ENCODE measurements around the gene MYOCOS. TPM values are rescaled to one million over a fixed set of nuclear protein-coding genes. Genes with fewer than 3 reads are reported as not detected.
"Not testable (repeated sequence)": the region's sequence is repeated elsewhere in the genome, so short reads cannot be mapped to it uniquely, and the experiment has no call there.

Gene MYOCOS
- total RNA-seq, 3 donors from 2014 or later = not detected

- intact Hi-C loops (cut with DNase I, micrococcal nuclease) = no loop called here
- ATAC-seq (no peak), DNase-seq (no peak)
- TF ChIP-seq CTCF (IDR thresholded peaks at IDR 0.05) = no peak
- H3K36me3 ChIP-seq (ENCODE audit: low read depth) = no peaks in the 10 kb centered on the region
- H3K4me1 ChIP-seq (ENCODE audit: low read depth) = no peaks in the 10 kb centered on the region
- H3K4me3 ChIP-seq = no peak overlapping the region
- no peaks in the 10 kb centered on the region for H3K9me3 ChIP-seq
Measured at GRCh38 chr1:171596119-171596518, 25.9 kb upstream of the MYOCOS start.

GRCh38 chr1:171596705-171597104 is 25.3 kb upstream of the MYOCOS start:
- ATAC-seq (no peak), DNase-seq (no peak)
- H3K9me3 ChIP-seq = no peaks in the 10 kb centered on the region
- H3K36me3 ChIP-seq (ENCODE audit: low read depth) = no peaks in the 10 kb centered on the region
- TF ChIP-seq CTCF (IDR thresholded peaks at IDR 0.05) = no peak
- no peaks in the 10 kb centered on the region for H3K4me1 ChIP-seq (ENCODE audit: low read depth)
- no peak overlapping the region for H3K4me3 ChIP-seq
- intact Hi-C loops (cut with DNase I, micrococcal nuclease) = no loop called here

GRCh38 chr1:171597203-171597602 is 24.8 kb upstream of the MYOCOS start:
- intact Hi-C loops (cut with DNase I, micrococcal nuclease) = no loop called here
- no peak for ATAC-seq
- Histone ChIP-seq H3K9me3 (no peaks in the 10 kb centered on the region), H3K4me1 (ENCODE audit: low read depth) (no peaks in the 10 kb centered on the region), H3K36me3 (ENCODE audit: low read depth) (no peaks in the 10 kb centered on the region), H3K4me3 (no peak overlapping the region)
- no peak for DNase-seq
- no peak for TF ChIP-seq CTCF (IDR thresholded peaks at IDR 0.05)

GRCh38 chr1:171600310-171600709 is 21.7 kb upstream of the MYOCOS start:
- intact Hi-C loops (cut with DNase I, micrococcal nuclease); H3K4me3 ChIP-seq; DNase-seq; H3K9me3 ChIP-seq; H3K36me3 ChIP-seq (ENCODE audit: low read depth); H3K4me1 ChIP-seq (ENCODE audit: low read depth); ATAC-seq: not testable (repeated sequence)

GRCh38 chr1:171600862-171601261 is 21.2 kb upstream of the MYOCOS start:
- no peak for TF ChIP-seq CTCF (IDR thresholded peaks at IDR 0.05)
- ATAC-seq = no peak
- DNase-seq = no peak
- no peaks in the 10 kb centered on the region for H3K36me3 ChIP-seq (ENCODE audit: low read depth)
- intact Hi-C loops (cut with DNase I, micrococcal nuclease) = no loop called here
- no peak overlapping the region for H3K4me3 ChIP-seq
- H3K9me3 ChIP-seq = no peaks in the 10 kb centered on the region
- H3K4me1 ChIP-seq (ENCODE audit: low read depth) = no peaks in the 10 kb centered on the region

GRCh38 chr1:171603042-171603441 is 19.0 kb upstream of the MYOCOS start:
- H3K4me1 ChIP-seq (ENCODE audit: low read depth); H3K9me3 ChIP-seq; DNase-seq; H3K4me3 ChIP-seq; intact Hi-C loops (cut with DNase I, micrococcal nuclease); ATAC-seq; H3K36me3 ChIP-seq (ENCODE audit: low read depth): not testable (repeated sequence)

- no peaks in the 10 kb centered on the region for H3K36me3 ChIP-seq (ENCODE audit: low read depth)
- no peak for ATAC-seq
- no peak overlapping the region for H3K4me3 ChIP-seq
- no peaks in the 10 kb centered on the region for H3K4me1 ChIP-seq (ENCODE audit: low read depth)
- DNase-seq = no peak
- no peak for TF ChIP-seq CTCF (IDR thresholded peaks at IDR 0.05)
- intact Hi-C loops (cut with DNase I, micrococcal nuclease) = no loop called here
- H3K9me3 ChIP-seq = no peaks in the 10 kb centered on the region
Measured at GRCh38 chr1:171606402-171606941, 15.6 kb upstream of the MYOCOS start.
